ENCODE data around the gene NEU2.

GRCh38 chr2:233013650-233014049 is 18.8 kb upstream of the NEU2 start:
- TF ChIP-seq CTCF (IDR thresholded peaks at IDR 0.05; ENCODE audit: low read depth, low read length, poor library complexity, severe bottlenecking) (no peak), EZH2phosphoT487 (IDR thresholded peaks at IDR 0.05; ENCODE audit: borderline replicate concordance, low read length) (no peak)
